NCI-H146 treated with DMSO at 0.1 percent for 48 hours (cell line): ENCODE measurements around the gene ASCC3.
A peak's percentile ranks its signal among the peaks of the same experiment; 100 is the strongest.

Experiments
- DNase-seq: peaks from one replicate; lab custom pipeline; 2025; ENCODE audit not compliant: unreplicated experiment; lab: John Stamatoyannopoulos, UW

ASCC3 gene

DNA sequence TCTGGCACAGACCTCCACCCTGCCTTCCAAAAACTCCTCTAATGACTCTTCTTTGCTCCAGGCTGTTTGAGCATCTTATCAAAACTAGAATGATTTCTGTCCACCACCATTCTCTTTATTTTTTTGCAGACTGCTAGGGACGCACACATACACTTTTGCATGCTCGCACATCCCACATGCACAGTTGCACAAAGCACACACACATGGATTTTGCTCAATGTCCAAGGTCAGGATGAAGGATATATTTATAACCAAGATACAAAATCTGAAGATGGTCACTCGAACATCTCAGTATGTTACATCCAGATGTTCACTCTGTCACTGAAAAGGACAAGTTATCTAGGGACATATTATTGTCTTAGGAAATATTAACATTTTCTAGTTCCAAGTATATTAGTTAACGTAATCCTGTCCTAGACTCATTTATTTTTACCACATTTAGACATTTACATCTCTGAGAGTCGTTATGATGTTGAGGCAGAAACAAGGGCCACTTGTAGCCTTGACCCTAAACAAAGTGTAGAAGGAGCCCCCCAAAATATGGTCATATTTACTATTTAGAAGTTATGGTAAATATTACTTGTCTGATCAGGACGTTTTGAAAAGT, 413.0 kb downstream of the ASCC3 start:
- DNase-seq: no peak

GRCh38 chr6:100467129-100468015, 413.8 kb downstream of the ASCC3 start:
- DNase-seq: no peak

- DNase-seq: no peak
These were observed 414.6 kb downstream of the ASCC3 start for GRCh38 chr6:100466410-100467128.

DNA sequence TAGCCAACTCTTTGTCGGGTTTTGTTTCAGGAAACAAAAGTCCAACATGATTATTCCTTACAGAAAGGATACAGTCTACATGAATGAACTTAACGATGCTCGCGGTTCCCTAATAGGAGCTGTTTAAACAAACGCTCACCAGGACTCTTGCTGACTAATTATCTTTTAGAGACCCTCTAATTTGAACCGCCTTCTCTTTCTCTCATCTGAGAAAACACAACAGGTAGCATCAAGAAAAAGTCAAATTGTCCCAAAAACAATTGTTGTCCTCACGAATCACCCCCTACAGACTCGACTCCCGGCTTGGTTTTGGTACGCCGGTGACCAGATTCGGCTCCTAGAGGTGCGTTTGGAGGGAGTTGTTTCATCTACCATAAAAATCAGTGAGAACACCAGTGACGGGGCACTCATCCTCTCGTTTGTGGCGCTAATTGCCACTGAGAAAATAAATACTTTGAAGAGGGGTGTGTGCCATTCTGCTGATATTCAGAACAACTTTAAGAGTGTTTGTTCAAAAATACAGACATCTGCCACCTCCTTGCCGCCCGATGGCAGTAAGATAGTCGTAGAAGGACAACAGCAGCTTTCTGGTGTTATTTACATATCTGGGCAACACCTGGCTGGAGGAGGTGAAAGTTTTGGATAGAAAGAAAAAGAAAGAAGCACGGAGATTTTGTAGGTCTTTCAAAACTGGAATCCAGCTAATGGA, 415.3 kb downstream of the ASCC3 start:
- no peak for DNase-seq

DNA sequence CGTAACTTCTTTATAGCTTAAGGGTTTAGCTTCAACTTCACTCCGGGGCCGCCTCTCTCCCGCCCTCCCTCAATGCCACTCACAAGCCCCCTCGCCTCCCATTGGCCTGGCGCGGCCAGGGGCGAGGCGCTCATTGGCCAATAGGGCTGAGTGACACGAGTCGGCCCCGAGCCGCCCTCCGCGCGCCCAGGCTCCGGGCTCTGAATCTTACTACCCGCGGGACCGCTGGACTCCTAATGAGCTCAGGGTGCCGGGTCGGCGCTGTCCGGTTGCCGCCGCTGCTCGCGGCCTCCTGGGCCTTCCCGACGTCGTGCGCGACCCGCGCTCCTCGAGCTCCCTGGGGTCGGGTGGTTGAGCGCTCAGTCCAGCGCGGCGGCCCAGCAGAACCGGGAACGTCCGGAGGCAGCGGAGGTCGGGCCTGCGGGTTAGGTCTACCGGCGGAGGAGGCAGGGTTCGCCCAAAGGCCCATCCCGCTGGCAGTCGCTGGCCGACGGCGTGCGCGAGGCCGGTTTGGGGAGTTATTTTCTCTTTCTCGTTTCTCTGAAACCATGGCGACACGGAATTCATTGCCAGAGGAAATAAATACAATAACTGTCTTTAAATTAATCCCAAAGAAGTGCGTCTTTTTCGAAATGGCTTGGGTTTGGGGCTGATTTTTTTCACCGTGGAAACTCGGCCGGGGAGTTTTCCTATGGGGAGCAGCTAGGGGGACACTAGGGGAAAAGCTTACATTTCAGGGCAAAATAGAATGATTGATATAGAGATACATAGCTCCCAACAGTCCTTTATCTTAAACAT, 416.0 kb downstream of the ASCC3 start, which contains the start of gene SIM1:
TSS of gene SIM1 (minus strand) at position 19 of the 798 bp plus-strand sequence. CDS start 1,453 bp downstream, outside the sequence.
- no peak for DNase-seq

DNA sequence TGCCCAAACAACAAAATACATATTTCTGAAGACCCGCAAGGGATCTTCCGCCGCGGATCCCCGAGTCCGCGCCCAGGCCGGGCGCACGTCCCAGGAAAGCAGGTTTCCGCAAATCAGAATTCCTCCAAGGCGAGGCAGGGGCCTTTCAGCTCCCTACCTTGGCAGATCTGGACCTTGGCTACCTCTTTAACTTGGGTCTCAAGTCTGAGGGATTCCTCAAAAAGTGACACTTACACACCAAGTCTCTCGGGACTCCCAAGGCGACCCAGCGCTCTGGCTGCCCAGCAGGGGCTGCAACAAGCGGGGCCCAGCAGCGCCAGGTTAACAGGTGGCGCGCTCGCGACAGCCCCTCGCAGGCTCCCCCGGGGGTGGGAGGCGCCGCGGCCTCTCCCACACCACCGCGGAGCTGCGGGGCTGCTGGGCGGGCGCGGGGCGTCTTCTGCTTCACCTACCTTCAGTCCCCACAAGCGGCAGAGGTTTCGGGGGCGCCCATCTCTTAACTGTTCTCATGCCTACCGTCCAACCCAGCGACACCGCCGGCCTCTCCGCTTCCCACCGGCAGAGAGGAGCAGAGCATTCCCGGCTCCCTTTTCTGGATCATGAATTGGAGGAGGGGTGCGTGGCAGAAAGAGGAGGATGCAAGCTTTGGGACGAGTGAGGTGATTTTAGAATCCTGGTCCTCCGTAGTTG, 416.8 kb downstream of the ASCC3 start:
- no peak for DNase-seq

- DNase-seq: no peak
These were observed 417.4 kb downstream of the ASCC3 start for GRCh38 chr6:100463630-100464161.

DNA sequence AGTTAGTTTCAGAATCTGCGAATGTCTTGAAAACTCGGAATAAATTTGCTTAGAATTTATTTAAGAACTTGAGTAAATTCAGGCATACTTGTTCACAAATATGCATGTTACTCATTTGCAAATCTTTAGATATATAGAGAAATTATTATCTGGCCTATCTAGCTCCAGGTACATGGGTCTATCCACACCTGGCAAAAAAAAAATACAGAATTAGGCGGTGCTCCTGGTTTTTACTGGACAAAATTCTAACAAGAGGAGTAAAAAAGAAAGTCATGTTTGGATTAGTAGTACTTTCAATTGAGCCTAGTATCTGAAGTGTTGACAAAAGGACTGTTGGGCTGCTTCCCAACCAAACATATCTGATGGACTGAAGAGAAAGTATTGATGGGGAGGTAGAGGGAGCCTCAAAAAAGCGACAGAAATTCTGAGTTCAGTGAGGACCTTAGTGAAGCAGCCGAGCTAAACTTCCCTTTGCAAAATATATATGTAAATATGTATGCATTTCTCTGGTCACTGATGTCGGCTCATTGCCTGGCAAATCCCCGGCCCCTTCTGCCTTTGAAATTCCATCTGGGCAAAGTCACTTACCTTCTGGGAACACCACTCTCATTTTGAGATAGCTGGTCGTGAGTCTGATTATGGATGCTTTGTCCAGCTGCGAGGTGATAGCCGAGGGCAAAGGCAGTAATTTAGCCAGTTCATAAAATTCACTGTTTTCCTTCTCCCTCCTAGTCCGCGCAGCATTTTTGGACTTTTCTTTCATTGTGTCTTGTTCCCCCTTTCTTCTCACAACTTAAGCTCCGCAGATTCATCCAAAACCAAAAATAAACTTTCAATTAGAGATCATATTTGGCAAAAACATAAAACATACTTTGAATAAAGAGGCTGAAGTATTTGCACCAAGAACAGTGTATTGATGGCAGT, 418.2 kb downstream of the ASCC3 start:
- no peak for DNase-seq

DNA sequence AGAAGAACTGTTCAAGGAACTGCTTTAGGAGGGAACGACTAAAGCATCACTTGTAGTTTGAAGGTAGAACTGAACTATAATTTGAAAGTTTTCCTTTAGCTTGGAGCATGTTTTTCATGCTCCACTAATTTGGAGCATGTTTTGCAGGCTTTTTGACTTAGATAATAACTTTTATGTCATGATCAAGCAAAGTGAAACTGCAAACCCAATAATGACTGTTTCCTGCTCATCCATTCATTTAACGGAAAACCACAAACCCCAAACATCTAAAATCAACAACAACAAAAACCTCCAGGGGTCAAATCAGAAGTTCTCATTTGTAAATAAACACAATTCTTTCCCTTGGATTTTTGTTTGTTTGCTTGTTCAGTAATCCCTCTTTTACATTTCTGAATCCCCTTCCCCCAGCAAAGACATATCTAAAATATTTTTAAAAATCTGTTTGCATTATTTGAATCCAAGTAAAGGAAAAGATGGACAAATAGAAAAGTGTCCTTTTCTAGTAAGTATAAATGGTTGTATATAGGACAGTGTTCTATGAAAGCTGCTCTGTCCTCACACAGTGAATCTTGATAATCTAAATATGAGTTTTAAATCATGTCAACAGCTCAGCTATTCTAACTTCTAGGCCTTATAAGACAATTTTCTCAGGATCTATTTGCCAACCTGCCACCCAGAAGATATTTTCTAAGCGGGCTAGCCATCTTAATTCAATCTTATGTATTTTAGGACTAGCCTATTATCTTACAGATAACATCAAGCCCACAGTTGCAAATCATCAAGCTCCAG, 419.0 kb downstream of the ASCC3 start:
- no peak for DNase-seq

- peak; percentile 65 for DNase-seq
These were observed 419.7 kb downstream of the ASCC3 start for GRCh38 chr6:100461278-100461916.

DNA sequence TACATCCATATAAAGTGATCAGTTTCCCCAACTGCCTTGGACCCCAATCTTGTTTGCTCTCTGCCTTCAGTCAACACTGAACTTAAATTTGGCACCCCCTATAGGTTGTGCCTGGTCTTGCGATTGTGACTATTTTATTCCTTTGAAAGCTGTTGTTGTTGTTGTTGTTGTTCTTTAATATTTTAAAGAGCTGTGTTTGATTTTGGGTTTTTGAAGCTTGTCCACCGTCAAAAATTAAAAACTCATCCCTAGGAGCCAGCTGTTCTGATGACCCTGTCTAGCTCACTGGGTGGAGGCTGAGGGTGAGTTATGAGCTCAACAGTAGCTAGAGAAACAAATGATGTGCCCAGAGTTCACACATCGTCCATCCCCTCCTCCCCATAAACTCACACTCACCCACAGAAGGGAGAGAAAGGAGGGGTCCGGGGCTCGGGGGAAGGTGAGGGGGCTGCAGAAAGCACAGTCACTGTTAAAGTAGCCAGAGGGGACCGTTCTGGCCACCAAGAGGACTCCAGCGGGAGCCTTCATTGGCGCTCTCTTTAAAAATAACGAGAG, 420.4 kb downstream of the ASCC3 start:
- DNase-seq: peak; percentile 39

DNA sequence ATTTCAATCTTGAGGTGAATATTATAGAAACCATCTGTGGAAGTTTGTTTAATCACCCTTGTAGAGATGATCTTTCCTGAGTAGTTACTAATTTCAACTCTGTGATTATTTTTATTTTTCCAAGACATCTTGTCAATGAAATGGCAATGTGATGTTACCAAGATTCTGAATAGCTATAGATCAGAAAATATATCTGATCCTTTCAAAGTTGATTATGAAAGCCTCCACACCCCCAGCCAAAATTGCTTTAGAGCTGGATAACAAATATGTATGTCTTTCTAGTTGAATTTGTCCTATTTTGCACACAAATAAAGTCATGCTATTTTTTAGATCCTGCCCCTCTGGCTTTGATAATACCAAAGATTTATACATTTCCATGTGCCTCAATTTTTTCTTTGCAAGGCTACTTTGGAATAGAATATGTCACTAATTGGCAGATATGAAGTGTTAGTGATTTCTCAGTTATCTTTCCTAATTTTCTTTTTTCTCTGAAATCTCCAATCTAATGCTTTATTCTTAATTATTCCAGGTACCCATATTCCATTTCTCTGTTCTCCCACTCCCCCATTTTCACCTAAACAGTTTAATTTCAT, 421.4 kb downstream of the ASCC3 start:
- DNase-seq: no peak

- no peak for DNase-seq
These were observed 422.1 kb downstream of the ASCC3 start for GRCh38 chr6:100458841-100459591.
